Neural progenitor cell (in vitro differentiated cells): Measurements from ENCODE around the gene ABHD16B. TPM values are rescaled to one million over a fixed set of nuclear protein-coding genes. Genes with fewer than 3 reads are reported as not detected.
A peak's percentile ranks its signal among the peaks of the same experiment; 100 is the strongest.

Experiments used
- DNase-seq: peaks from one replicate; pipeline ENCODE4 v3.0.0-alpha.2; 2016; ENCODE audit warnings: low spot score
- H2AFZ ChIP-seq: fragments of 200-600 bp; sonication (generic); replicated peaks from 2 replicates; pipeline ENCODE4 v1.6.1; 2016; ENCODE audit warnings: antibody characterized with exemption
- H3F3A ChIP-seq: fragments of 200-600 bp; sonication (generic); 2 replicates; pipeline ENCODE4 v1.6.1; 2016; ENCODE audit warnings: antibody characterized with exemption, low read depth
- H3K27ac ChIP-seq: fragments of 200-600 bp; sonication (generic); 2 replicates; pipeline ENCODE4 v1.5.1; 2016; ENCODE audit warnings: mild to moderate bottlenecking
- H3K27me3 ChIP-seq: fragments of 200-600 bp; sonication (generic); 2 replicates; pipeline ENCODE4 v1.6.1; 2016; ENCODE audit warnings: mild to moderate bottlenecking, moderate library complexity
- H3K36me3 ChIP-seq: fragments of 200-600 bp; sonication (generic); 2 replicates; pipeline ENCODE4 v1.5.1; 2016
- H3K4me1 ChIP-seq: fragments of 200-600 bp; sonication (generic); 2 replicates; pipeline ENCODE4 v1.6.1; 2016; ENCODE audit warnings: mixed run types
- H3K4me2 ChIP-seq: fragments of 200-600 bp; sonication (generic); 2 replicates; pipeline ENCODE4 v1.6.1; 2016
- H3K4me3 ChIP-seq: fragments of 200-600 bp; sonication (generic); 2 replicates; pipeline ENCODE4 v1.5.1; 2016
- H3K79me2 ChIP-seq: fragments of 200-600 bp; sonication (generic); 2 replicates; pipeline ENCODE4 v1.6.1; 2016; ENCODE audit warnings: low read depth
- H3K9ac ChIP-seq: fragments of 200-600 bp; sonication (generic); 2 replicates; pipeline ENCODE4 v1.6.1; 2016
- H3K9me3 ChIP-seq: fragments of 200-600 bp; sonication (generic); 2 replicates; pipeline ENCODE4 v1.5.1; 2016; ENCODE audit warnings: low read depth
- H4K20me1 ChIP-seq: fragments of 200-600 bp; sonication (generic); 2 replicates; pipeline ENCODE4 v1.6.1; 2016; ENCODE audit warnings: low read depth
- H3K27ac Mint-ChIP-seq: 3 replicates; pipeline ENCODE4 v1.8.0; 2021; ENCODE audit warnings: mixed read lengths
- H3K27me3 Mint-ChIP-seq: 2 replicates; pipeline ENCODE4 v1.8.0; 2022; ENCODE audit warnings: low read depth, mild to moderate bottlenecking, inconsistent platforms, moderate library complexity, mixed read lengths; ENCODE audit not compliant: insufficient read depth
- H3K36me3 Mint-ChIP-seq: 3 replicates; pipeline ENCODE4 v1.8.0; 2021; ENCODE audit warnings: mixed read lengths
- H3K4me1 Mint-ChIP-seq: 3 replicates; pipeline ENCODE4 v1.8.0; 2021; ENCODE audit warnings: mixed read lengths
- H3K4me3 Mint-ChIP-seq: 3 replicates; pipeline ENCODE4 v1.8.0; 2021; ENCODE audit warnings: mild to moderate bottlenecking, moderate library complexity, mixed read lengths
- H3K9me3 Mint-ChIP-seq: 3 replicates; pipeline ENCODE4 v1.8.0; 2020; ENCODE audit warnings: mixed read lengths
- EZH2 ChIP-seq: fragments of 200-600 bp; sonication (generic); IDR thresholded peaks from 2 replicates; pipeline ENCODE4 v1.6.1; 2017; ENCODE audit warnings: antibody characterized with exemption, mild to moderate bottlenecking, moderate library complexity
- EZH2phosphoT487 ChIP-seq: fragments of 200-600 bp; sonication (generic); IDR thresholded peaks from 2 replicates; pipeline ENCODE4 v1.6.1; 2017; ENCODE audit warnings: antibody characterized with exemption
- total RNA-seq: library from RNA; depleted of rRNA; stranded (reverse); fragments of >200 nt; gene quantifications from 2 replicates; pipeline ENCODE4 v1.2.3, GENCODE V29; 2015; ENCODE audit warnings: low replicate concordance
- TF ChIP-seq, protein P1 (sequence below): fragments of 200-600 bp; sonication (generic); IDR thresholded peaks from 2 replicates; pipeline ENCODE4 v1.5.1; 2017; ENCODE audit warnings: antibody characterized with exemption, mild to moderate bottlenecking

ABHD16B gene
- total RNA-seq, 1 donor from 2014 or later, result not detected

GRCh38 chr20:63823691-63824311 lies 37.5 kb upstream of the ABHD16B start:
- peaks cover 42% of the 10 kb centered on the region for H4K20me1 ChIP-seq
- no peak for TF ChIP-seq EZH2
- TF ChIP-seq, protein P1, sequence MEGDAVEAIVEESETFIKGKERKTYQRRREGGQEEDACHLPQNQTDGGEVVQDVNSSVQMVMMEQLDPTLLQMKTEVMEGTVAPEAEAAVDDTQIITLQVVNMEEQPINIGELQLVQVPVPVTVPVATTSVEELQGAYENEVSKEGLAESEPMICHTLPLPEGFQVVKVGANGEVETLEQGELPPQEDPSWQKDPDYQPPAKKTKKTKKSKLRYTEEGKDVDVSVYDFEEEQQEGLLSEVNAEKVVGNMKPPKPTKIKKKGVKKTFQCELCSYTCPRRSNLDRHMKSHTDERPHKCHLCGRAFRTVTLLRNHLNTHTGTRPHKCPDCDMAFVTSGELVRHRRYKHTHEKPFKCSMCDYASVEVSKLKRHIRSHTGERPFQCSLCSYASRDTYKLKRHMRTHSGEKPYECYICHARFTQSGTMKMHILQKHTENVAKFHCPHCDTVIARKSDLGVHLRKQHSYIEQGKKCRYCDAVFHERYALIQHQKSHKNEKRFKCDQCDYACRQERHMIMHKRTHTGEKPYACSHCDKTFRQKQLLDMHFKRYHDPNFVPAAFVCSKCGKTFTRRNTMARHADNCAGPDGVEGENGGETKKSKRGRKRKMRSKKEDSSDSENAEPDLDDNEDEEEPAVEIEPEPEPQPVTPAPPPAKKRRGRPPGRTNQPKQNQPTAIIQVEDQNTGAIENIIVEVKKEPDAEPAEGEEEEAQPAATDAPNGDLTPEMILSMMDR, result no peak
- TF ChIP-seq EZH2phosphoT487, result no peak
- no peak overlapping the region for H2AFZ ChIP-seq
- Mint-ChIP-seq H3K4me3 (no peak overlapping the region), H3K27me3 (no peaks in the 10 kb centered on the region), H3K4me1 (peaks cover 23% of the 10 kb centered on the region), H3K36me3 (peaks cover 5% of the 10 kb centered on the region), H3K27ac (peak overlapping the region; percentile 36), H3K9me3 (no peaks in the 10 kb centered on the region)
- H3K4me3 ChIP-seq, result no peak overlapping the region
- H3K4me1 ChIP-seq, result peaks cover 4% of the 10 kb centered on the region
- H3K79me2 ChIP-seq, result peaks cover 15% of the 10 kb centered on the region
- no peak overlapping the region for H3K9ac ChIP-seq
- no peak overlapping the region for H3K4me2 ChIP-seq
- no peaks in the 10 kb centered on the region for H3K9me3 ChIP-seq
- DNase-seq, result no peak
- H3K27ac ChIP-seq, result no peak overlapping the region
- no peaks in the 10 kb centered on the region for H3K36me3 ChIP-seq
- H3K27me3 ChIP-seq, result peaks cover 3% of the 10 kb centered on the region
- H3F3A ChIP-seq, result peaks cover 15% of the 10 kb centered on the region

DNA sequence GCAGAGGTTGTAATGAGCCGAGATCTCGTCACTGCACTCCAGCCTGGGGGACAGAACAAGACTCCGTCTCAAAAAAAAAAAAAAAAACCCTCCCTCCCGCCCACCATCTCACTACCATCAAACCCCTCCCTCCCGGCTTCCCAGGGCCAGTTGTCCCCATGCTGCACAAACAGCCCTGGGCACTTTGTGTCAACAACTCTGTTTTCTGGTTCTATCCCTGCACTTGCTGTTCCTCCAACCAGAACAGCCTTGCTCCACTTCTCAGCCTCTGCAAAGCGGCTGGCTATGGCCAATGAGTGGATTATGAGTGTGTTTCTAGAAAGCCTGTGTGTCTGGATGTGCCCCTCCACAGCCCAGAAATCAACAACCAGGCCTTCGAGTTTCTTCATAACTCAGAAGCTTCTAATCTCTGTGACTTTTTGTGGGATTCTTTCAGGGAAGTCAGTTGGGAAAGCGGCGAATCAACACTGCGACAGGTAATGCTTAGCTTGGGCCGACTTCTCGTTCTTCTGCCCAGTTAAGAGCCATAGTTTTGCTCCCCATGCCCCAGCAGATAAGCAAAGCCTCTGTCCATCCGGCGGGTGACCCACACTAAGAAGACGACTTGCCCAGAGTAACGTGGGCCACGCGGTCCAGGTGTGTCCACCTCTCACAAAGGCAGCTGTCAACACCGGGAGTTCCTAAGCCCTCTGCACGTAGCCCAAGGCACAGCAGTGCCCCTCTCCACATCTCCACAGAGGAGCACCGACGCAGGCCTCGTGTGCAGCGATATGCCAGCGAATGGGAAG lies 35.8 kb upstream of the ABHD16B start:
- H3K9me3 Mint-ChIP-seq, result no peaks in the 10 kb centered on the region
- TF ChIP-seq EZH2 (no peak), EZH2phosphoT487 (no peak)
- TF ChIP-seq, protein P1, result no peak
- peaks cover 9% of the 10 kb centered on the region for H3K27me3 Mint-ChIP-seq
- peaks cover 49% of the 10 kb centered on the region for H4K20me1 ChIP-seq
- no peaks in the 10 kb centered on the region for H3K9me3 ChIP-seq
- H3K36me3 ChIP-seq, result no peaks in the 10 kb centered on the region
- no peak overlapping the region for H3K27ac ChIP-seq
- H3K27ac Mint-ChIP-seq, result peak overlapping the region; percentile 80
- peaks cover 15% of the 10 kb centered on the region for H3K79me2 ChIP-seq
- no peak overlapping the region for H3K4me3 ChIP-seq
- H3K4me2 ChIP-seq, result no peak overlapping the region
- peaks cover 17% of the 10 kb centered on the region for H3K4me1 ChIP-seq
- no peak for DNase-seq
- H3K4me1 Mint-ChIP-seq, result peaks cover 29% of the 10 kb centered on the region
- H2AFZ ChIP-seq, result no peak overlapping the region
- peak overlapping the region; percentile 12 for H3K4me3 Mint-ChIP-seq
- peaks cover 5% of the 10 kb centered on the region for H3K36me3 Mint-ChIP-seq
- peaks cover 28% of the 10 kb centered on the region for H3F3A ChIP-seq
- peaks cover 20% of the 10 kb centered on the region for H3K27me3 ChIP-seq
- H3K9ac ChIP-seq, result no peak overlapping the region

DNA sequence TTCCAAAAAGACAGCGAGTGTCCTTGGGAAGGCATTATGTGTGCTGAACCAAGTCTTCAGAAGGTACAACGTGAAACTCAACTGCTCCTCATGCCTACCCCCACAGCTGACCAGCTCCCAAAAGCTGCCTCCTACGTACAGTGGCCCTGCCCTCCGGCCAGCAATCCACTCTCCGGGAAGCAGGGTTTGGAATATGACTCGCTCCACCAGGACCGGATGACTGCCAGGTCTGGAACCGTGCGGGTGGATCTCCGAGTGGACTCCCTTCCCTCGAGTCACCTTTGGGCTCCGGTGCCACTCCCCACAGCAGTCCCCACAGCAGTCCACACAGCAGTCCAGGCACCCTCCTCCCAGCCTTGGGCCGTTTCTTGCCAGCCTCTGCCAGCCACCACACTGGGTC lies 34.5 kb upstream of the ABHD16B start:
- peaks cover 29% of the 10 kb centered on the region for H3K4me1 Mint-ChIP-seq
- Histone ChIP-seq H4K20me1 (peaks cover 49% of the 10 kb centered on the region), H3K27me3 (peaks cover 26% of the 10 kb centered on the region), H3F3A (peaks cover 30% of the 10 kb centered on the region), H2AFZ (no peak overlapping the region), H3K4me2 (no peak overlapping the region), H3K27ac (no peak overlapping the region), H3K9me3 (no peaks in the 10 kb centered on the region), H3K4me3 (no peak overlapping the region), H3K79me2 (peaks cover 13% of the 10 kb centered on the region), H3K4me1 (peaks cover 17% of the 10 kb centered on the region), H3K36me3 (no peaks in the 10 kb centered on the region), H3K9ac (no peak overlapping the region)
- no peak for DNase-seq
- H3K9me3 Mint-ChIP-seq, result no peaks in the 10 kb centered on the region
- H3K27ac Mint-ChIP-seq, result no peak overlapping the region
- no peak for TF ChIP-seq EZH2phosphoT487
- no peak for TF ChIP-seq EZH2
- TF ChIP-seq, protein P1, result no peak
- no peak overlapping the region for H3K4me3 Mint-ChIP-seq
- peaks cover 5% of the 10 kb centered on the region for H3K36me3 Mint-ChIP-seq
- H3K27me3 Mint-ChIP-seq, result peaks cover 9% of the 10 kb centered on the region
